HG03159 (cell line): ENCODE results near the gene KIF2A.

ENCODE experiments used
- ATAC-seq: cut with Tn5 transposase; IDR thresholded peaks from one replicate; pipeline ENCODE4 v1.9.1; 2021; ENCODE audit warnings: mild to moderate bottlenecking, moderate library complexity; ENCODE audit not compliant: unreplicated experiment

The KIF2A gene

DNA sequence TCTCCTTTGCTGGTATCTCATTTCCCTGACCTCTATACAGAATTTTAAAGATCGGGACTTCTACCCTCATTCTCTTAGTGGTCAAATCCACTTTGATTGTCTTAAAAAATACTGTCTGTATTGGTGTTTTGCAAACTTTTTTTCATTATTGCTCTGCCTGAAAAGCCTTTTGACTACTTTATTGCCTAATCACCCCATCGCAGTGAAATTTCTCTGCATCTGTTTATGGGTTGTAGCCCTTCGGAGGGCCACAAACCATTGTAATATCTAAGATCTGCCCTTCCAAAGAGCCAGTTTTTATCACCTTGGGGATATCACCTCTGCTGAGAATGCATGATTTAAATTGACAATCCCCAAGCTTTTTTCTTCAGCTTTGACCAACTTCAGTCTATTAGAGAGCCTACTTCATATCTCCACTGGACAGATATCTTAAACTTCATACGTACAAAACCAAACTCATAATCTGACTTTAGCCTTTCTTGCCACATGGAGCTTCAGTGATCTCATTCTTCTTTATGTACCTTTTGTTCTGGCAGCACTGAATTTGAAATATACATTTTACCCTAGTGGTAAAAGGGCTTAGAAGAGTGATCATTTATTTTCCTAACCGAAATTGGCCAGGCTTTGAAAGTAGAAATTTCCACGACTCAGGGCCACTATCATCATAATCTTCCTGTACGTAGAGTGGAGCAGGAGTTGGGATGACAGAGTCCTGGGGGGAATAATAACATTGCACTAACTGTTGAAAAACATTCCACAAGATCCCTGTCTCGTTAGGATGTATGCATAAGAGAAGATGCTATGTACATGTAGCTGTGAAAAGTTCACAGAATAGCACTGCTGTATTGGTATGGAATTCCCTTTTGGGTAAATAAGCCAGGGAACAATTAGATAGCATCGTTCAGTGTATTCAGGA, 21.4 kb downstream of the KIF2A start:
- no peak for ATAC-seq

DNA sequence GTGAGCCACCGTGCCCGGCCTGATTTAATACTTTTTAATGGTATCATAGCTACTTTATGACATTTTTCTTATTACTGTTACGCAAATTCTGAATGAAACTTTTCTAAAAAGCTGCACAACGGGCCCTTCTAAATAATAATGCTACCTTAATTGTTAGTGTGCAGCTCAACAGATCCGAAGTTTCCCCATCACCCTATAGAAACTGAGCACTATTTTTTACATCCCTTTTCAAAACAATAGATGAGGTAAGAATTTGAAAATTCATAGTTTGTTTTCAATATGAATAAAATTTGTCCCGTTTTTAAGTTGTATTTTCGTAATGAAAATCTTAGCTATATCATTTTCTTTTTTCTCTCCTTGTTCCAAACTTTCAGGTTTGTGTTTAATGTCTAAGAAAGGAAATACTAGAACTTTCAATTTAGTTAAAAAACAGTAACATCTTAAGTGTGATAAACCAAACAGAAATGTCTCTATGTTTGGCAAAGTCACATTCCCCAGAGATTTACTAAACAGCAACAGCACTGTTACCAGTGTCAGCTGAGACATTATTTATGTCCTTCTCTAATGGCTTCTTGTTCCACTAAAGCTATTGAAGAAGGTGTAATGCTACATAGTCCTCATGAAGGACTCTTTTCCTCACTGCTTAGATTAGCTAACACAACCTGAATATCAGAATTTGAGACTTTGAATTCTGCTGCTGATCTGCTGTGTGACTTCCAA, 22.9 kb downstream of the KIF2A start:
- ATAC-seq: no peak

DNA sequence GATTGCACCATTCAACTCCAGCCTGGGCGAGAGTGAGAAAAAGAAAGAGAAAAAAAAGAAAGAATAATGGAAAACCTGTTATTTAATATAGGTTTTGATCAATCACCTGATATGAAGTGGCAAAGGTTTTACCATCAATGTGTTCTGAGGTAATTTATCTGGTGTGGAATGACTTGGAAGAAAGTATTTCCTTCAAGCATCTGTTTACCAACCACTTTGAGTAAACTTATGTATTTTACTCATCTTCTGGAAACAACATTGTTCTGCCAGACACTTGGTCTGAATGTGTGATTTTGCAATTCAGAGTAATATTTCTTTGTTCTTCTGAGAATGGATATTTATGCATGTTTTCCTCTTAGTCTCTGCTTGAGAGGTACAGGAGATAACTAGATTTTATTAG, 24.3 kb downstream of the KIF2A start:
- ATAC-seq: no peak

DNA sequence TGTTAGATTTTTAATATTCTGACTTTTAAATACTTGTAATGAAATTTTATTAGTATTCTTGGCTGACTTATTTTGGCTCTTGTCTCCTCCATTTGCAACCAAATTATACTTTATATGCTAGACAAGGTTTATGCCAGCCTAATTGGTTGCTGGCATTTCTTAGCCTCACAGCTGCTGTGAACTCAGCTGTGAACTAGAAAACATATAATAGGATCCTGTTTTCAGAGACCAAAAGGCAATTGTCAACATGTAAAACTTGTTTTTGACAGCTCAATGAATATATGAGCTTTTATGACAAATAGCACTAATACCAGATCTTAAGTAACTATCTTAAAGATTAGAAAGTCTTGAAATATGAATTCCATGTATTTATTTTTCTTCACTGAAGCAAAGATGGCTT, 25.9 kb downstream of the KIF2A start:
- ATAC-seq: no peak

DNA sequence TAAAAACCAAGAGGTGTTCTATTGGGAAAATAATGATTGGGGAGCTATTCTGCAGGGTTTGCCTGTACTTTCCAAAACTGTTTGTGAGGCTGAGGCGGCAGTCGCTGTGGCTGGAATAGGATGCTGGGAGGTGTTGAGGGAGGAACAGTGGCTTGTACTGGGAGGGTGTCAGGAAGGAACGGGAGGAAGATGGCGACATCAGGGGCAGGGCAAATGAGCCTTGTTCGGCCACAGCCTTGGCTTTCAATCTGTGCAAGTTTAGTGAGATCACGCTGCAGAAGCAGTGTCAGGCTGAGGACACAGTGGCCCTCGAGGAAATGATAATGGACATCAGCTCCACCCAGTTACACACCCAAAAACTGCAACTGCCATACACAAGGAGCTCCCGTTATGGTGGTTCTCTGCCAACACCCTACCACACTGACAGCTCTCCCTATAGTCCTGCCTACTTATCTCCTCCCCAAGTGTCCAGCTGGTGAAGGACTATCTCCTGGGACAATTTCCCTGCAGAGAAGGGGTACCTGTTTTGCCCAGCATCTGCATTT, 27.3 kb downstream of the KIF2A start:
- ATAC-seq: no peak

DNA sequence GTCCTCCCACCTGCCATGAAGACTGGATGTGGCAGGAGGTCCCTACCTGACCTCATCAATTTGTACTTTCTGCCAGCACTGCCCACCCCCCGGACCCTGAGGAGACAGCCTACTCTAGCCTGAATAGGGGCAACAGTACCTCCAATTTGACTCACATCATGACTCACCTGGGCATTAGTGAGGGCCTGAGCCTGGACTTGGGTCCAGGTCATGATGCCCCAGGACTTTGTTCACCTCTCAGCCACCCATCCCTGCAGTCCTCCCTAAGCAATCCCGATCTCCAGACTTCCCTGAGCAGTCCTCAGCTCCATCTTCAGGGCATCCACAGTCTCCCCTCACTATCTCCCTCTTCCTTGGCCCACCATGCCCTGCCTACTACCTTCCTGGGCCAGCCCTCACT, 28.1 kb downstream of the KIF2A start:
- no peak for ATAC-seq

DNA sequence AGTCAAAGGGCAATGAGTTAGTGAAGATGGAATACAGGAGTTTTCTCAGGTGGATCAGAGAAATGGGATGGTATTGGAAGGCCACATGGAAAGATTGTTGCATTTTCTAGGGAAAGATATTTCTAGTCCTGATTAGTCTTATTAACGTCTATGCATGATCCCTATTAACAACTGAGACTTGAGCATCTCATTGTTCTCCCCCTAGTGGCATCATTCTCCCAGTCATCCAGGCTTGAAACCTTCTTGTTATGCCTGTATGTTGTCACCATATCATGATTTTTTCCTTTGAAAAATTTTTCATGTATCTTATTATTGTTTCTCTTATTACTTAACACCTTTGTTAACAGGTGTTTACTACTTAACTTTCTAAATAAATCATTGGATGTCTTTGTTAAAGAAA, 34.4 kb downstream of the KIF2A start:
- ATAC-seq: no peak

DNA sequence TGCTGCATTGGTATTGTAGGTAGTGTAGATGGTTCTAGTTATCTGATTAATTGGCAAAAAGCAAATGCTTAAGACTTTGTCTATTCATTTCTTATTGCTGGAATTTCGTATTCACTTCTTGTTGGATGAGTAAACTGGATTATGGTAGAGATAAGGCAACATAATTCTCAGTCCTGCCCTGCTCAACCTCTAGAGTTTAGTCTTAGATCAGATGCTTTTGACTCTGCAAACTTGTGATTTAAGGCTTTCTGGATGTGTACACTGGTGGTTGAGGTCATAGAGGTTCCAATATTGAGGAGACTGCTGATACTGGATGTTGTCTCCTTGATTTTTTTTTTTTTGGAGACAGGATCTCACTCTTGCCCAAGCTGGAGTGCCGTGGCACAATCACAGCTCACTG, 35.0 kb downstream of the KIF2A start:
- no peak for ATAC-seq

DNA sequence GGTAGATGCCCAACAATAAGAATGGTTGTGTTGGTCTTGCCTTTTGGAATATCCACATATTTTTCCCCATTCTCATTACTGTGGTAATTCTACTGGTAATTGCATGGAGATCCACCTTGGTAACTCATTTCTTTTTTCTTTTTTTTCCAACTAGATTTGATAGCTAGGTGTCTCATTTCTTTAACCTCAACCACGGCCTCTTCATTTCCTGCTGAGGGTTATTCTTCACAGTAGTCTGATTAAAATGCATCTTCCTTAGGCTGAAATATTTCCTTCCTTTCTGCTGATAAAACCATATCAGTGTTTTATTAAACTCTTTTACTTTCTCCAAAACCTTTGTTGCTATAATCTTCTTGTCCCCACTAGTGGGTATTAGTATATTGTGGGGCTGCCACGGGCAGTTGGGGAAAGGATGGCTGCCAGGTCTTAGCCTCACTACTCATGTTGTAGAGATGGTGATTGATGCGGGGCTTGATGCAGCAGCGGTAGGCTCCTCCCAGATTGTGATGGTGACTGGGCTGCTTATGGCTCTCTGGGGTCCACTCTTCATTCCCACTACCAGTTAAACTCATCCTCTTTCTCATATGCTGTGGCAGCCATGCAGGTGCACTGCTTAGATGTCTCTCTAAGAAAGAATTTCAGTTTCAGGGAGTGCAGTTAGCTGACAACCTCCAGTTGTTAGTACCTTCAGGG, 35.9 kb downstream of the KIF2A start:
- peak; percentile 57 for ATAC-seq

DNA sequence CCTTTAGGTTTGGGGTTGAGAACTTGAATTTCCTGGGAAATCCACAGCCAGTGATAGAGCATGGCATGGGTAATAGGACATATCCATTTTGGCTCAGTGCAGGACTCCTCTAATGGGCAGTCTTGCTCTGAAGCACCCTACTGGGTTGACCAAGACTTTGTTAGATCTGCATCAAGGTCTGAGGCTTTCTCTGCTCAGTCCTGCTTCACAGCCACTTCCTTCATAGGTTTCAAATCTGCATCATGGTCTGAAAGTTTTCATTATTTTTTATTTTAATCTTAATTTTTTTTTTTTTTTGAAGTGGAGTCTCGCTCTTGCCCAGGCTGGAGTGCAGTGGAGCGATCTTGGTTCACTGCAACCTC, 36.5 kb downstream of the KIF2A start:
- peak; percentile 41 for ATAC-seq

DNA sequence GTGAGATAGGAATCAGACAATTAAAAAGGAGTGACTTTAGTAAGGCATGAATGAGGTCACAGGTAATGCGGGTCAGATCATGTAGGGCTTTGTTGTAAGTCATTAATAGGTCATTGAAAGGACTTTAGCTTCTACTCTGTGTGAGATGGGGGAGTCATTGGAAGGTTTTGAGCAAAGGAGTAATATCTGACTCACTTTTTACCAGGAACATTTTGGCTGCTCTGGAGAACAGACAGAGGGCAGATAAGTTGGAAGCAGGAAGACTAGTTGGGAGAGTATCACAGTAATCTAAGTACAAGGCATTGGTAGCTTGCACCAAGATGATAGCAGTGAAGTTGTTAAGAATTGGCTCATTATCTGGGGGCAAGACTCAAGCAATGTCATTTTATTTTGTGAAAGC, 37.4 kb downstream of the KIF2A start:
- no peak for ATAC-seq

DNA sequence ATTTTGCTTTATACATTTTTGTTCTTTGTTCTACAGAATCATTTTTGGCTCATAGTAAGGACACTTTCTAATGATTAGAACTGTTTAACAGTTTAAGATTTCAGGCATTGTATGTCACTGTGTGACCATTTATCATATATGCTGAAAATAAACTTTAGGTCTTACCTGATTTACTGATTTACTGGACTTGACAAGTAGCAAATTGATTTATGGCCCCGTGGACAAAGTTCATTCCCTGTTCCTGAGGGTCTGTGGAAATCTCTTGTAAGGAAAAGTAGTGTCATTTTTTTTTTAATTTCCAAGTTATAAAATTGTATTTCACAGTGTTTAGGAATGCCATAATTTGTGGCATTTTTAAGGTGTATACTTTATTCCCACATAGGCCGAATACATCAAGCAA, 40.7 kb downstream of the KIF2A start:
- no peak for ATAC-seq

DNA sequence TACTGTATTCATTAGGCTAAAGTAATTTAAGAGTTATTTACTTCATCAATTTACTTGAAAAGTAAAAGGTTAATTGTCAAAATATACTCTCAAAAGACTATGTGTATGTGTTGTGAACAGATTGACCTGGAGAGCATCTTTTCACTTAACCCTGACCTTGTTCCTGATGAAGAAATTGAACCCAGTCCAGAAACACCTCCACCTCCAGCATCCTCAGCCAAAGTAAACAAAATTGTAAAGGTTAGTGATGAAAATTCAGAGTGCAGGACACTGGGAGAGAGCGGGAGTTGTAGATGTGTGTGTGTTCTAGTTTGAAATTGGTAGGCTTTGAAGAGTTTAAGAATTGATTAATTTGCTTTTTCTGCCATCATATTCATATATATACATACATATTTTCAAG, 41.9 kb downstream of the KIF2A start:
- no peak for ATAC-seq

DNA sequence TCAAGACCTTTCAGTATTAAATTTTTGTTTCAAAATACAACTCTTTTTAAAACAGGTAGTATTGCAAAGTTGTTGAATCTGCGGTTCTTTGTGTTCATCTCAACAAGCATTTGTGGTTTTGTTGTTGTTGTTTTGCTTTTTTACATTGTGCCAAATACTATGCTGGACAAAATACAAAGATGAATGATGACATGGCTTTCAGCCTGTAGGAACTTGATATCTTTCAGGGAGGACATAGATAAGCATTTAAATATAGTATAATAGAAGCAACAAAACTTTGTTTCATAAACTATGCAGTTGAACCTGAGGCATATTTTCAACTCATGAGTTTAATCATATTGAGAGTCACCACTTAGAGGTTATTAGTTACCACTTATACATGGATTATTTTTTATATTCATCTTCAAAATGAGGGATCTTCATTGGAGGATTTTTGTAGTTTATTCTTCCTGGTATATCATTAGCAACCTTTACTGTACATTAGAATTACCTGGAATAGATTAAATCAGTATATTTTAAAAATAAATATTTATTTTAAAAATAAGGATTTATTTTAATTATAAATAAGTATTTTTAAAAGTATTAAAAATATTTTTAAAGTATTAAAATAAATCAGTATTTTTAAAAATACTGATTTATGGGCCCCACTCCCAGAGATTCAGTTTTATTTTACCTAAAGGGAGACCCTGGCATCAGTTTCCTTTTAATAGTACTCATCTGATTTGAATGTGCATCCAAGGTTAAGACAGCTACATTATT, 42.9 kb downstream of the KIF2A start:
- no peak for ATAC-seq

DNA sequence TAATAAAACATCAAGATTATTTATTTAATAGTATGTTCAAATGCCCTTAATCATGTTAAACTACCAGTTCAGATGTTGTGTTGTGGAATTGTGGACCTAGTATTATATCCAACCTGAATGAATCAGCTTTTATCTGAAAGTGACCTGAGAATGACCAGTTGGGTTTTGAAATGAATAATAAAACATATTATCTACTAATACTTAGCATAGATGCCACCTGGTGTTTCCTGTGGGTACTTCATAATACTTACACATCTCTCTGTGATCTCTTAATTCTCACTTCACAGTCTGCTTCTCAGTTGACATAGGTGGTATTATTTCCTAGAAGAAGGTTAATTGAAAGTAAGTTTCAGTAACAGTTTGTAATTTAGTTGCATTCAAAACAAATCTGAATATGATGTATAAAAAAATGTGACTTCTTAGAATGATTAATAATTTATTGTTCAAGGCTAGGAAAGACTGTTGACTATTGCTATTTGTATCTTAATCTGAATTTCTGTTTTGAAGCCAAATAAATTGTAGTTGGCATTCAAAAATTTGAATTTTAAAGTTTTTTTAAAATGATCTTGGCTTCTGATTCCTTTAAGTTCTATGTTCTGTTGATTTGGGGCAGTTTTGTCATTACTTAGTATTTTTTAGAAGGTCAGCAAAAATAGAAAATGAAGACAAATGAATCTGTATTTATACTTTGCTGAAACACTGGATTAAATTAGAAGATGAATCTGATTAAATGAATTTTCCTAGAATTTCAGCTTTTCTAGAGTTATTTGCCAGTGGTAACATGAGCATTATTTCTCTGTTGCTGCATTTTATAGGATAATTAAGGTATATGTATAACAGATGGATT, 48.2 kb downstream of the KIF2A start:
- ATAC-seq: peak; percentile 92

DNA sequence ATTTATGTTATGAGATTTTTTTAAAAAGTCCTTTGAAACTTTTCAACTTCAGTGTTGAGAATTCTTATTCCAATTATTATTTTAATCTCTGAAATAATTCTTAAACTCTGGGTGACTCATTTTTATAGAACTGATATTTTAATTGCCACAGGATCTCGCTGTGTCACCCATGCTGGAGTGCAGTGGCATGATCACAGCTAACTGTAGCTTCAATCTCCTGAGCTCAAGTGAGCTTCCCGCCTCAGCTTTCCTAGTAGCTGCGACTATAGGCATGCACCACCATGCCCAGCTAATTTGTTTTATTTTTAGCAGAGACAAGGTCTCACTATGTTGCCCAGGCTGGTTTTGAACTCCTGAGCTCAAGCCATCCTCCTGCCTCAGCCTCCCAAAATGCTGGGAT, 56.7 kb downstream of the KIF2A start:
- no peak for ATAC-seq

DNA sequence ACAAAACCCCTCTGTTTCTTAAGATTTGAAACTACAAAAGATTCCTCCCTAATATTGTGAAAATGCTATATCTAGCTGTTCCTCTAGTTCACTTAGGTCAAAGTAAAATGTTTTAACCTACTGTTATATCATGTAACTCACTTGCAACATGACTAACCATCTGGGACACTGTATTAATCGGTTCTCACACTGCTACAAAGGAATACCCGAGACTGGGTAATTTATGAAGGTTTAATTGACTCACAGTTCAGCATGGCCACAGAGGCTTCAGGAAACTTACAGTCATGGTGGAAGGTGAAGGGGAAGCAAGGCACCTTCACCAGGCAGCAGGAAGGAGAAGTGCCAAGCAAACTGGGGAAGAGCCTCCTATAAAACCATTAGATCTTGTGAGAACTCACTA, 63.0 kb downstream of the KIF2A start:
- ATAC-seq: no peak

DNA sequence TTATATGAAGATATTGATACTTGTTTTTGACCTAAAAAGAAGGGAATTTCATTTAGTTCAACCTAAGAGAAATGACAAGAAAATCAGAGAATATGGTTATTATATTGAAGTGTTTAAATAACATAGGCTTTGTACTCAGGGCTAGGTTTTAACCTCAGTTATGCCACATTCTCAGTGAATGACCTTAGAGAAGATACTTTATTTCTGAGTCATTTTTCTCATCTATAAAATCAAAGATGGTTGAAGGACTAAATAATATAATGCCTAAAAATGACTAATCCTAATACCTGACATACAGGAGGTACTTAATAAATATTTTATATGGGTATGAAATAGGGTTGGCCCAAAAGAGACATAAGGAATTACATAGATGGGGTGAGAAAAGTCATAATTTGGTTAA, 65.4 kb downstream of the KIF2A start:
- no peak for ATAC-seq

DNA sequence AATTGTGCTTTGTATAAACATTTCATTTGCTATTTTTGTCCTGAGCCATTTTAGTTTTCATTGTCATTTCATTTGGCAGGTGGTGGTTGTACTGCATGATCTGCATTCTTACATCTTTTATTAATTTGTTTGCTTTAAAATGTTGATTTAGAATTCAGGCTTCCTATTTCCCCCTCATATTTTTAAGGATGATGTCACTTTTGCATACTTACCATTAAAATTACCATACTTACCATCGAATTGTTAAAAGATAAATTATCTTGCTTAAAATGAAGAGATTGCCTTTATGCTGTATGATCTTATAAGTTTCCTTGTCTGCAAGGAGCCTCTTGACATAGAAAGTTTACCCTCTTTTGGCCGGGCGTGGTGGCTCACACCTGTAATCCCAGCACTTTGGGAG, 66.6 kb downstream of the KIF2A start:
- ATAC-seq: no peak

DNA sequence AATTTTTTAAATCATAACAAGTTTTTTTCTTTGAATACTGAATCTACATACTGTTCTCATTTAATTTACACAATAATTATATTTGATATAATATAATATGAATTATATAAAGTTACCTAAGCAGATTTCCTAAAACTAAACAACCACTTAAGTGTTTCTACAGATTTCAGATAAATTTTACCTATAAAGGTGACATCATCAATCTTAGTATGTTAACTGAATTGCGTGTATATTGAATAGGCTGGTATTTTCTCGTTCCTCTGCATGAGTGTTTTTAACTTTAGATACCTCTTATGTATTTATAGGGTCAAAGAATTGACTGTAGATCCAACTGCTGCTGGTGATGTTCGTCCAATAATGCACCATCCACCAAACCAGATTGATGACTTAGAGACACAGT, 67.4 kb downstream of the KIF2A start:
- no peak for ATAC-seq
